IMR-90 (cell line): ENCODE measurements around the gene UBE2O. TPM values are rescaled to one million over a fixed set of nuclear protein-coding genes. Genes with fewer than 3 reads are reported as not detected.
"Not testable (repeated sequence)": the region's sequence is repeated elsewhere in the genome, so short reads cannot be mapped to it uniquely, and the experiment has no call there.

ENCODE experiments used
- ATAC-seq: fragments of 200-7000 bp; cut with Tn5 transposase; 2 replicates; pipeline ENCODE4 v1.9.1; 2020; ENCODE audit warnings: low read depth, mild to moderate bottlenecking, moderate library complexity
- BruUV-seq: library from RNA; stranded (reverse); fragments of 400-500 nt; replicated peaks from 2 replicates; lab custom pipeline; 2021; lab: Mats Ljungman, UMichigan
- CTCF ChIA-PET: fragments of 300-600 bp; formaldehyde crosslinking; extraction: SDS; loops from one replicate; lab custom pipeline; 2021; ENCODE audit warnings: antibody characterized with exemption; lab: Yijun Ruan, JAX
- POLR2A ChIA-PET: fragments of 300-600 bp; sonication (Branson Sonifier 250); formaldehyde crosslinking; loops from one replicate; lab custom pipeline; 2022; ENCODE audit warnings: antibody characterized with exemption; ENCODE audit not compliant: unreplicated experiment; lab: Charles Lee
- DNase-seq: peaks from one replicate; pipeline ENCODE4 v3.0.0; 2013
- H2AFZ ChIP-seq: replicated peaks from 2 replicates; pipeline ENCODE3; 2013; ENCODE audit warnings: low read length, mild to moderate bottlenecking; ENCODE audit not compliant: poor library complexity
- H2AK5ac ChIP-seq: 2 replicates; pipeline ENCODE4 v1.6.1; 2013; ENCODE audit warnings: low read depth, low read length, inconsistent platforms
- H2AK9ac ChIP-seq: replicated peaks from 2 replicates; pipeline ENCODE3; 2013; ENCODE audit warnings: mild to moderate bottlenecking, low read depth, low read length, moderate library complexity; ENCODE audit not compliant: poor library complexity
- H2BK120ac ChIP-seq: 2 replicates; pipeline ENCODE4 v1.6.1; 2013; ENCODE audit warnings: low read depth, low read length, inconsistent platforms
- H2BK15ac ChIP-seq: 3 replicates; pipeline ENCODE4 v1.6.1; 2013; ENCODE audit warnings: low read depth, low read length, inconsistent platforms
- H2BK20ac ChIP-seq: 2 replicates; pipeline ENCODE4 v1.6.1; 2013; ENCODE audit warnings: low read depth, mild to moderate bottlenecking, inconsistent platforms, low read length, moderate library complexity
- H2BK5ac ChIP-seq: 2 replicates; pipeline ENCODE4 v1.6.1; 2013; ENCODE audit warnings: mild to moderate bottlenecking, low read depth, low read length, inconsistent platforms; ENCODE audit not compliant: poor library complexity, severe bottlenecking
- H3K14ac ChIP-seq: replicated peaks from 2 replicates; pipeline ENCODE4 v1.6.1; 2013; ENCODE audit warnings: low read depth, low read length, inconsistent platforms
- H3K18ac ChIP-seq: 2 replicates; pipeline ENCODE4 v1.6.1; 2013; ENCODE audit warnings: low read depth, low read length, control low read depth
- H3K23ac ChIP-seq: 2 replicates; pipeline ENCODE4 v1.6.1; 2013; ENCODE audit warnings: low read depth, low read length, inconsistent platforms
- H3K27ac ChIP-seq: 2 replicates; pipeline ENCODE4 v1.5.1; 2013; ENCODE audit warnings: mild to moderate bottlenecking, control low read depth, low read length; ENCODE audit not compliant: insufficient read depth
- H3K27me3 ChIP-seq: 2 replicates; pipeline ENCODE4 v1.6.1; 2013; ENCODE audit warnings: low read length; ENCODE audit not compliant: control insufficient read depth, insufficient read depth
- H3K36me3 ChIP-seq: 2 replicates; pipeline ENCODE4 v1.6.1; 2013; ENCODE audit warnings: low read length, mixed read lengths; ENCODE audit not compliant: control insufficient read depth, insufficient read depth
- H3K4ac ChIP-seq: 2 replicates; pipeline ENCODE4 v1.6.1; 2013; ENCODE audit warnings: low read depth, low read length, inconsistent platforms
- H3K4me1 ChIP-seq: 2 replicates; pipeline ENCODE4 v1.6.1; 2013; ENCODE audit warnings: low read length, mixed read lengths; ENCODE audit not compliant: control insufficient read depth, insufficient read depth
- H3K4me2 ChIP-seq: 2 replicates; pipeline ENCODE4 v1.6.1; 2013; ENCODE audit warnings: low read depth, mild to moderate bottlenecking, control low read depth, low read length, moderate library complexity
- H3K4me3 ChIP-seq: 2 replicates; pipeline ENCODE4 v1.5.1; 2013; ENCODE audit warnings: low read depth, mild to moderate bottlenecking, control low read depth, low read length, moderate library complexity; ENCODE audit not compliant: insufficient read depth
- H3K56ac ChIP-seq: 2 replicates; pipeline ENCODE4 v1.6.1; 2013; ENCODE audit warnings: low read length, inconsistent platforms; ENCODE audit not compliant: insufficient read depth; ENCODE audit errors: extremely low read depth
- H3K79me1 ChIP-seq, 2 experiments: 2 replicates each; pipeline ENCODE4 v1.6.1; 2013; ENCODE audit warnings: low read length in 2 of 2, inconsistent platforms in 1 of 2, low read depth in 1 of 2
- H3K9ac ChIP-seq: 2 replicates; pipeline ENCODE4 v1.6.1; 2013; ENCODE audit warnings: low read depth, low read length, control low read depth
- H3K9me1 ChIP-seq: 2 replicates; pipeline ENCODE4 v1.6.1; 2013; ENCODE audit warnings: low read length, inconsistent platforms; ENCODE audit not compliant: insufficient read depth
- H3K9me3 ChIP-seq: 2 replicates; pipeline ENCODE4 v1.6.1; 2013; ENCODE audit warnings: low read length; ENCODE audit not compliant: control insufficient read depth, insufficient read depth
- H4K20me1 ChIP-seq: 2 replicates; pipeline ENCODE4 v1.6.1; 2013; ENCODE audit warnings: low read length, inconsistent platforms; ENCODE audit not compliant: insufficient read depth
- H4K5ac ChIP-seq: 2 replicates; pipeline ENCODE4 v1.6.1; 2013; ENCODE audit warnings: mild to moderate bottlenecking, low read depth, low read length, control low read depth
- H4K8ac ChIP-seq, 2 experiments: 2 replicates each; pipeline ENCODE4 v1.6.1; 2013; ENCODE audit warnings: low read depth in 2 of 2, low read length in 2 of 2, control low read depth in 1 of 2, inconsistent platforms in 1 of 2
- H4K91ac ChIP-seq: 2 replicates; pipeline ENCODE4 v1.6.1; 2013; ENCODE audit warnings: low read depth, low read length, inconsistent platforms; ENCODE audit not compliant: insufficient read depth
- WGBS, 2 experiments: methylation state at CpG; one replicate each; pipeline versions ENCODE4 v1.1.5 to v1.1.7; 2013; ENCODE audit warnings: missing lambda C conversion rate in 2 of 2; ENCODE audit not compliant: insufficient read length in 1 of 2; ENCODE audit errors: extremely low coverage in 2 of 2; 5-methylcytosine and 5-hydroxymethylcytosine counted together
- dilution Hi-C: fragments of 300-500 bp; cut with HindIII; formaldehyde crosslinking; loops from one replicate; pipeline ENCODE4 v1.14.3; 2018; ENCODE audit warnings: low sequenced_read_pairs; ENCODE audit not compliant: unreplicated experiment
- in situ Hi-C: fragments of 300-500 bp; cut with MboI; formaldehyde crosslinking; loops from 3 replicates; pipeline ENCODE4 v1.14.3; 2019; ENCODE audit warnings: low sequenced_read_pairs, inconsistent platforms, mixed read lengths
- intact Hi-C: fragments of 100-400 bp; cut with micrococcal nuclease; formaldehyde crosslinking; loops from 2 replicates; pipeline ENCODE4 v1.10.0; 2022
- polyA plus RNA-seq, 3 experiments: library from polyadenylated mRNA; depleted of rRNA; stranded (reverse); fragments of >200 nt; gene quantifications; 2 replicates each; pipeline ENCODE4 v1.2.3, GENCODE V29; 2012; ENCODE audit warnings: low replicate concordance in 1 of 3
- total RNA-seq: library from RNA; depleted of rRNA; stranded (reverse); fragments of >200 nt; gene quantifications from 2 replicates; pipeline ENCODE4 v1.2.3, GENCODE V29; 2012

Gene UBE2O
- total and polyA plus RNA-seq, 2 of the 4 experiments (the other 2 are of a cell fraction): 17.6 TPM

DNA sequence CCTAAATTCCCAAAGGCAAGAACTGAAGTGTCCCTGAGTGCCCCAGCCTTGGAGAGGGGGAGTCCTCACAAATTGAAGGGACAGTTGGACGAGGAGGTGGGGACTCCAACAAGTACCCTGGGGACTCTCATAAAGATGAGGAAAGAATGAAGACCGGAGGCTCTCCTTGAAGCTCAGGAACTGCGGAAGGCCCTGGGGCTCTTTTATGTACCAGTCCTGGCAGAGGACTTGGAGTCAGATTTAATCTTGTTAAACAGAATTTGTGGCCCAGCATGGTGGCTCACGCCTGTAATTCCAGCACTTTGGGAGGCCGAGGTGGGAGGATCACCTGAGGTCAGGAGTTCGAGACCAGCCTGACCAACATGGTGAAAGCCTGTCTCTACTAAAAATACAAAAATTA is 93.2 kb downstream of the UBE2O start:
- H3K18ac ChIP-seq, H3K9me1 ChIP-seq, CTCF ChIA-PET, H3K23ac ChIP-seq, H3K4me1 ChIP-seq, H3K79me1 ChIP-seq, dilution Hi-C loops, H2BK15ac ChIP-seq, H2BK120ac ChIP-seq, H3K27ac ChIP-seq, H3K4ac ChIP-seq, in situ Hi-C loops, H4K5ac ChIP-seq, POLR2A ChIA-PET, DNase-seq, H3K56ac ChIP-seq, H3K14ac ChIP-seq, H4K8ac ChIP-seq, H3K9ac ChIP-seq, H2AK9ac ChIP-seq, H3K9me3 ChIP-seq, H3K4me2 ChIP-seq, H4K20me1 ChIP-seq, H2BK5ac ChIP-seq, H3K27me3 ChIP-seq, intact Hi-C loops, H4K91ac ChIP-seq, H3K36me3 ChIP-seq, H2AFZ ChIP-seq, H2AK5ac ChIP-seq, BruUV-seq, H2BK20ac ChIP-seq, ATAC-seq, H3K4me3 ChIP-seq: not testable (repeated sequence)
- WGBS, 2 experiments: no CpG with 5 or more reads among the region's 6 CpGs
